HUES48 (cell line): ENCODE results near the gene TMEM184B.

ENCODE experiments used
- H3K27ac ChIP-seq: one replicate; pipeline ENCODE4 v1.7.0; 2013; ENCODE audit warnings: low read depth, low read length, inconsistent platforms
- H3K27me3 ChIP-seq: 2 replicates; pipeline ENCODE4 v1.6.1; 2013; ENCODE audit warnings: mild to moderate bottlenecking, low read length; ENCODE audit not compliant: control insufficient read depth, insufficient read depth
- H3K36me3 ChIP-seq: 2 replicates; pipeline ENCODE4 v1.6.1; 2013; ENCODE audit warnings: low read length; ENCODE audit not compliant: control insufficient read depth, insufficient read depth
- H3K4me1 ChIP-seq: 2 replicates; pipeline ENCODE4 v1.6.1; 2013; ENCODE audit warnings: mild to moderate bottlenecking, low read length; ENCODE audit not compliant: control insufficient read depth, insufficient read depth
- H3K4me3 ChIP-seq: 2 replicates; pipeline ENCODE4 v1.5.1; 2013; ENCODE audit warnings: mild to moderate bottlenecking, low read depth, low read length
- H3K9ac ChIP-seq: 2 replicates; pipeline ENCODE4 v1.6.1; 2013; ENCODE audit warnings: mild to moderate bottlenecking, low read depth, low read length, moderate library complexity
- H3K9me3 ChIP-seq: 2 replicates; pipeline ENCODE4 v1.6.1; 2013; ENCODE audit warnings: low read length; ENCODE audit not compliant: control insufficient read depth, insufficient read depth

Gene TMEM184B

DNA sequence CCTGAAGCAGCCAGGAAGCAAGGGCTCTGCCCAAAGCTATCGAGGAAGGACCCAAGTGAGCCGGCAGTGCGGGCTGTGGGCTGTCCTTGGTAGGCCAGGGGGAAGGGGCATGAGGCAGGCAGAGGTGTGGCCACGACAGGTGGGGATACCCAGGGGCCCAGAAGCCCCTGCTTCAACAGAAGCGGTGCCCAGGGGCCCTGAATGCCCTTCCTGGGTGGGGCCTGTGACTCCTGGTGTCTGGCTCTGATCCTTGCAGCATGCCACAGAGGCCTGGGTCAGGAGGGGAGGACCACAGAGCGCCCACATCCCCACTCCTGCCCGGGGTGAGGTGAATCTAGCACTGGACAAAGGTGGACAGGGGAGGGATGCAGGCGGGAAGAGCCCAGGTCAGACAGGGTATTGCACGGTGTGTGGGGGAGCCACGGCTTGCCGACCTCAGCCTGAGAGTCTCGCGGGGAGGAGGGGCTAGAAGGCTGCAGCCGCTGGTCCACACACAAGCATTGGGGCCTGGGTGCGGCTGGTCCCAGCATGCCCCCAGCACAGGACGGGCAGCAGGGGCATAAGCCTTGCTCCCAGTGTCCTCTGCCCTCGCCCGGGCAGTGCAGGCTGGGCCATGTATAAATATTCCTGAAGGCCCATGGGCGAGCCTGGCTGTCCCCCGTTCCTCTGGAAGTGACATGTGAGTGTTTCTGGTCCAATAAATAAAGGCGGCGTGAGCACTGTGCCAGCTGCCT, 52.0 kb downstream of the TMEM184B start:
- Histone ChIP-seq H3K27ac (peak overlapping the region; percentile 29), H3K4me3 (no peak overlapping the region), H3K27me3 (no peaks in the 10 kb centered on the region), H3K9ac (no peak overlapping the region), H3K36me3 (peaks cover 28% of the 10 kb centered on the region), H3K4me1 (peaks cover 19% of the 10 kb centered on the region), H3K9me3 (no peaks in the 10 kb centered on the region)

DNA sequence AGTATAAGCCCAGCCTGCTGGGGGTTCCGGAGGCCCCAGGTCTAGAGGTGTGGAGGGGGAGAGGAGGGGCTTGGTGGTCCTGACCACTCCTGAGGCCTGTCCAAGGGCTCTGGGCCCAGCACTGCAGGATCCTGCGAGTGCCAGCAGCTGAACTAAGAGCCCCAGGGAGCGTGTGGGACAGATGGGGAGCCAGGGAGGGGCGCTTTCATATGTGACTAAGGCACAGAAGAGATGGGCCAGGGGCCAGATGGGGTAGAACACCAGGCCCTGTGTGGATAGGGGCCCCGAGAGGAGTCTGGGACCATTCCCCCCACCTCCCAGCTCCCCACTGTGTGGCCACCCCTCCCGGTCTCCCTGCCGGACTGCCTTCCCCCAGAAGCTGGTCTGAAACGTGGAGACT, 52.6 kb downstream of the TMEM184B start:
- H3K27me3 ChIP-seq: no peaks in the 10 kb centered on the region
- peak overlapping the region; percentile 8 for H3K27ac ChIP-seq
- no peak overlapping the region for H3K9ac ChIP-seq
- H3K36me3 ChIP-seq: peaks cover 24% of the 10 kb centered on the region
- H3K9me3 ChIP-seq: no peaks in the 10 kb centered on the region
- peaks cover 19% of the 10 kb centered on the region for H3K4me1 ChIP-seq
- H3K4me3 ChIP-seq: no peak overlapping the region

DNA sequence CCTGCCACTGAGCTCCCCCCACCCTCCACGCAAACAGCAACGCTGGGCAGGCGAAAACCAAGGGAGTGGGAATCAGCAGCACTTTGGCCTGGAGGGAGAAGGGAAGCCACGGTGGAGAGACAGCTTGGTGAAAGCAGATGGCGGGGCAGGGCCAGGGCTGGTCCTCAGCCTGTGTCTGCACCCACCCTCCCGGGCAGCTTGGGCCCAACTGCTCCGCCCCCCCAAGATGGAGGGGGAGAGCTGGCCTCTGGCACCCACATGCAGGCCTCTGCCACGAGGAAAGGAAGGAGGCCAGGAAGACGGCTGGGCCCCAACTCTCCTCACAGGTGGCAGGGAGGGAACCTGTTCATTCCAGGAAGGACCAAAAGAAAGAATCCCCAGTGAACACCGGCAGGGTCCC, 53.2 kb downstream of the TMEM184B start:
- Histone ChIP-seq H3K27me3 (peaks cover under 1% of the 10 kb centered on the region; the same call in 1 of the 2 replicates), H3K4me3 (no peak overlapping the region), H3K27ac (peak overlapping the region; percentile 96), H3K36me3 (peaks cover 18% of the 10 kb centered on the region), H3K4me1 (peaks cover 19% of the 10 kb centered on the region), H3K9ac (no peak overlapping the region), H3K9me3 (no peaks in the 10 kb centered on the region)

DNA sequence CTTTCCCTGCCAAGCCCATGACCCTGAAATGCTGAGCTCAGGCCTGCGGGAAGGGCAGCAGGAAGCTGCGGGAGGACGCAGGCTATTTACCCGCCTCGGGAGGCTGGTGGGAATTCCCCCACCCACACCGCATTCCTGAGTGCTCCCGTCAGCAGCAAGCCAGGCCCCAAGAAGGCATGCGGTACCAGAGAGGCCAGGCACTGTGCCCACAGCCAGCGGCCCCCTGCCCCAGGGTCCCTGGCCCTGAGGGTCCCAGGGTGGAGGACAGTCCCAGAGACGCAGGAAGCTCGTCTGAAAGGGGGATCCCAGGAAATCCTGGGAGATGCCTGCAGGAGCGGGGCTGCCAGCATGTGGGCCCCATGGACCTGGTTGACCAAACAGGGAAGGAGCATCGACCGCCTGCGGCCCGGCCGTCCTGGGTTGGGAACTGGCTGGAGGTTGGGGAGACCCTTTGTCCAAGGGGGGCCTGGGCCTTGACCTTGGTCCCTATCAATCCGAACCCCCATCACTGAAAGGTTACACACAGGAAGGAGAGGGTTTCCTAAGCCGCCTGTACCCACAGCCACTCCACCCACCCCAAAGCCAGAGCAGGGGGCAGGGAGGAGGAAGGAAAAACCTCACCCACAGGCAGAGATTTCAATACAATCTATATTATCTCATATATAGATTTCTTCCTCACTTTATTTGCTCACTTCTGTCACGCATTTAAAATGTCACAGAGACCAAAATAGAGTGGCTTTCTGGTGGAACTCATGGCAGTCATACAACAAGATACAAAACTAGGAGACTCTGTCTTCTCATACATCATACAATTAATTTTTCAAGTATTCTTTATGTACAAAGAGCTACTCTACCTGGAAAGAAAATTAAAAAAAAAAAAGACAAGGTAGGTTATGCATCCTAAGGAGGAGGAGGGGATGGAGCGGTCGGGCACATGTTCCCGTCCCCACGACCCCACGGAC, 53.9 kb downstream of the TMEM184B start:
- peaks cover 19% of the 10 kb centered on the region for H3K4me1 ChIP-seq
- H3K9me3 ChIP-seq: no peaks in the 10 kb centered on the region
- H3K27me3 ChIP-seq: peaks cover 7% of the 10 kb centered on the region
- H3K9ac ChIP-seq: peak overlapping the region; percentile 65
- H3K4me3 ChIP-seq: no peak overlapping the region
- H3K36me3 ChIP-seq: peaks cover 15% of the 10 kb centered on the region
- H3K27ac ChIP-seq: peak overlapping the region; percentile 96

DNA sequence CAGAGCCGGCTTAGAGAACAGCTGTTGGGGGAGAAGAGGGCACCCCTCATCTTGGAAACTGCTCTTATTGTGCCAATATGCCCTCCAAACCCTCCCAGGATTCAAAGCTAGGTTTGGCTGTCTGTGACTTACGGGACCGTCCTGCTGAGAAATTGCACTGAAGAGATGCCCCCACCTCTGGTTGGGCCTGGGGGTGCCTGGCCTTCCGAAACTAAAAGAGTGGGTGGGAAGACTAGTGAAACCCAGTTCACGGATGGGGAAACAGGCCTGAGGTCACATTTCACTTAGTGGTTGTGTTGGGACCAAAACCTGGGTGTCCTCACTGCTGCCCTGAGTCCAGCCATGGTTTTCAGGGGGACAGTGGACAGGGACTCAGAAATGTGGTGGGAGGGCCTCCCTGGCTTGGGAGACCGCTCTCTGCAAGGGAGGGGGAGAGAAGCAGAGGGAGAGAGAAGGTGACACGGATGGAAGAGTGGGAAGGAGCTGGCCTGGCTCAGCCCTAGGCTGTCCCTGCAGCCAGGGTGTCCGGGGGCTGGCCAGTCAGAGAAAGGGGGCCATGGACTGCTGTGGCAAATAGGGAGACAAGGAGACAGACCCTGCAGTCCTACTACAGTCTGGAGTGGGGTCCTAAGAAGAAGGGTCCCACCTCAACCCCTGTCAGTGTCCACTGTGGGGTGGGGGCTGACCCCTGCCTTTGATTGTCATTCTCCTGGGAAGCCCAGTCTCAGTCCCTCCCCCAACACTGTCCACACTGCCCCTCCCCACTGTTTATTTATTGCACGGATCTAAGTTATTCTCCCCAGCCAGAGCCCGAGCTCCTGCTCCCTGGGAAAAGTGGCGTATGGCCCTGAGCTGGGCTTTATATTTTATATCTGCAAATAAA, 57.4 kb downstream of the TMEM184B start:
- Histone ChIP-seq H3K4me3 (peak overlapping the region; percentile 58; the same call in 1 of the 2 replicates), H3K4me1 (peaks cover 19% of the 10 kb centered on the region), H3K9me3 (no peaks in the 10 kb centered on the region), H3K27ac (no peak overlapping the region), H3K27me3 (peaks cover 16% of the 10 kb centered on the region), H3K36me3 (no peaks in the 10 kb centered on the region), H3K9ac (no peak overlapping the region)

DNA sequence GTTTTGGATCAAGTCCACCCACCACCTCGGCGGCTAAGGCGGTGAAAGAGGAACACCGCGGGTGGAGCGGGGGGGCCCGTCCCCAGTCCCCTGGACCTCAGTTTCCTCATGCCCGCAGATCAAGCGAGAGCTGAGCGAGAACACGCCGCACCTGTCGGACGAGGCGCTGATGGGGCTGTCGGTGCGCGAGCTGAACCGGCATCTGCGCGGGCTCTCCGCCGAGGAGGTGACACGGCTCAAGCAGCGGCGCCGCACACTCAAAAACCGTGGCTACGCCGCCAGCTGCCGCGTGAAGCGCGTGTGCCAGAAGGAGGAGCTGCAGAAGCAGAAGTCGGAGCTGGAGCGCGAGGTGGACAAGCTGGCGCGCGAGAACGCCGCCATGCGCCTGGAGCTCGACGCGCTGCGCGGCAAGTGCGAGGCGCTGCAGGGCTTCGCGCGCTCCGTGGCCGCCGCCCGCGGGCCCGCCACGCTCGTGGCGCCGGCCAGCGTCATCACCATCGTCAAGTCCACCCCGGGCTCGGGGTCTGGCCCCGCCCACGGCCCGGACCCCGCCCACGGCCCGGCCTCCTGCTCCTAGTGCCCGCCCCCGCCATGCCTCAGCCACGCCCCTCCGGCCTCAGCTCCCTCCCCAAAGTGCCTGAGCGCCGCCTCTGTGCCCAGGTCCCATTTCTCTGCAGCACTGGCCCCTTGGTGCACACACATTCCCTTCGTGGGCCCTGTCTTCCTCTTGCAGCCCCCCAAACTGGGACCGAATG, 58.3 kb downstream of the TMEM184B start:
- H3K27ac ChIP-seq: no peak overlapping the region
- H3K36me3 ChIP-seq: no peaks in the 10 kb centered on the region
- H3K4me3 ChIP-seq: peak overlapping the region; percentile 58; the same call in 1 of the 2 replicates
- H3K9me3 ChIP-seq: no peaks in the 10 kb centered on the region
- peaks cover 17% of the 10 kb centered on the region for H3K4me1 ChIP-seq
- H3K9ac ChIP-seq: no peak overlapping the region
- H3K27me3 ChIP-seq: peaks cover 16% of the 10 kb centered on the region

DNA sequence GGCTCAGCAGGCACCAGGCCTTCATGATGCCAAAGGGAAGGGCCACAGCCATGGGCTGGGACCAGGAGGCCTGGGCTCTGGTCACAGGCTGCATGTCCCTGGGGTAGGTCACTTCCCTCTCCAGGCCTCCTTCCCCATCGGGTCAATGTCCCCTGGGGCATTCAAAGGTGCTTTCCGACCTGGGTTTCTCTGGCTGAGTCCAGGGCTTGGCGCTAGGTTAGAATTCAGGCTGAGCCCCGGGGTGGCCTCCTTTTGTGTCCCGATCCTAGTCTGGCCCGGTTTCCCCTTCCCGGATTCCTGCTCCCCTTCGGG, 58.9 kb downstream of the TMEM184B start:
- Histone ChIP-seq H3K36me3 (no peaks in the 10 kb centered on the region), H3K4me1 (peaks cover 12% of the 10 kb centered on the region), H3K27ac (no peak overlapping the region), H3K4me3 (peak overlapping the region; percentile 58; the same call in 1 of the 2 replicates), H3K9ac (no peak overlapping the region), H3K27me3 (peaks cover 16% of the 10 kb centered on the region), H3K9me3 (no peaks in the 10 kb centered on the region)

DNA sequence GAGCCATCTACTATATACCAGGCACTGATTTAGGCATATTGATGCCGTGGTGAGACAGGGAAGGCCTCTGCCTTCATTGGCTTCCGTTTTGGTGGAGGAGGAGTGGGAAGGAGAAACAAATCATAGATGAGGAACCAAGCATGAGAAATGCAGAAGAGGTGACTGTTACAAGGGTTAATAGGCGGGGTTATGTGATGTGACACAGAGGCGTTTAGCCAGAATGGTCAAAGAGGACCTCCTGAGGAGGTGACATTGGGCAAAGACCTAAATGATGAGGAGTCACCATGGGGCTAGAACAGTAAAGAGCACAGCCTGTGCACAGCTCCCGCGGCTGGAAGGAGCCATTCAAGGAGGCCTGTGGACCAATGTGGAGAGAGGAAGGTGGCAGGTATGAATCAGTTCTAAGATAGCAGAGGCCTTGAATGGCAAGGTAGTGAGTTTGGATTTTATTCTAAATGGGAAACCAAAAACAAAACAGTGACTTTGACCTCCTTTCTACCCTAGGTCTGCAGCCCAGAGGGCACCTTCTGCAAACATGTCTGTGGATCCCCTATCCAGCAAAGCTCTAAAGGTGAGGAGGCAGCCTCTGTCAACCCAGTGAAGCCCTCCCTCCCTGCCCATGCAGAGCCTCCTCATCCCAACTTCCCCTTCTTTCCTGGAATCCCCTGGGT, 59.4 kb downstream of the TMEM184B start:
- H3K4me3 ChIP-seq: no peak overlapping the region
- H3K9ac ChIP-seq: no peak overlapping the region
- no peaks in the 10 kb centered on the region for H3K36me3 ChIP-seq

DNA sequence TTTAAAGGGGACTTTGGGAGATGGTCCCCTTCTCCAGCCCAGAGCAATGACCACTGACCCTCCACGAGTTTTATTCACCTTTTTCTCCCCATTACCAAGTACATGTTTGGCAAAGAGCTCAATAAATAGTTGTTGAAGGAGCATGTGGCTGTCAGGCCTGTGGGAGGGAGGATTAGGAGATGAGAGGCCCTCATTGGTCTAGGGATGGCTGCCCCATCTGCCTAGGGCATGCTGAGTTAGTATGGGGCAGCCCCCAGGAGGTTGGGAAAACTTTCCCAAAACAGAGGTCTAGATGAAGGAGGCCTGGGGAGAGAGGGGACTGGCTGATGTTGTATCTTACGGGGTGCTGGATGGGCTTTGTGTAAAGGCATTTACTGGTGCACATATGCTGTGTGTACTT, 60.4 kb downstream of the TMEM184B start:
- Histone ChIP-seq H3K9me3 (no peaks in the 10 kb centered on the region), H3K4me1 (no peaks in the 10 kb centered on the region), H3K36me3 (no peaks in the 10 kb centered on the region), H3K9ac (no peak overlapping the region), H3K27ac (no peak overlapping the region), H3K27me3 (peaks cover 16% of the 10 kb centered on the region), H3K4me3 (no peak overlapping the region)

More for the DNA sequence above, 59.4 kb downstream of the TMEM184B start:
- Histone ChIP-seq H3K27me3 (peaks cover 16% of the 10 kb centered on the region), H3K9me3 (no peaks in the 10 kb centered on the region), H3K27ac (no peak overlapping the region), H3K4me1 (peaks cover 7% of the 10 kb centered on the region)

DNA sequence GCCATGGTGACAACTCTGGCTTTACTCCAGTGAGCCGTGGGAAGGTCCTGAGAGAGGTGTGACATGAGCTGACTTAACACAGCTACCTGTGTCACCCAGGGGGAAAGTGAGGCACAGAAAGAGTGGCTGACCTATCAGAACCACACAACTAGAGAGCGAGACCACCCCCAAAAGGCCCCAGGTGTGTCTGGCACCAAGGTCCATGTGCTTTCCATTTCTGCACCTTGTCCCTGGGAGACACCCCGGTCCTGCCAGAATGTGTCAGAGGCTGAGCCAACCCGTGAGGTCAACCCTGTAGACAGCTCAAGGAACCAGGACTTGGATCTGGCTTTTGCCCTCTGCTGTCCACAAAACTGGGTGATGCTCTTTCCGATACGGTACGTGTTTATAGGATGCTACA, 61.3 kb downstream of the TMEM184B start:
- Histone ChIP-seq H3K27me3 (peaks cover 16% of the 10 kb centered on the region), H3K4me1 (no peaks in the 10 kb centered on the region), H3K9me3 (no peaks in the 10 kb centered on the region), H3K4me3 (no peak overlapping the region), H3K36me3 (no peaks in the 10 kb centered on the region), H3K9ac (no peak overlapping the region), H3K27ac (no peak overlapping the region)
